ENCODE data around the gene ABLIM3.

The ABLIM3 gene

GRCh38 chr5:149246906-149247305, 105.6 kb downstream of the ABLIM3 start:
- Histone ChIP-seq H4K20me1 (ENCODE audit: low read depth, low read length) (no peaks in the 10 kb centered on the region), H3F3A (ENCODE audit: insufficient read depth) (no peaks in the 10 kb centered on the region), H2AFZ (ENCODE audit: low read depth, low read length, severe bottlenecking) (no peak overlapping the region), H3K27ac (ENCODE audit: low read depth, low read length) (no peak overlapping the region), H3K9ac (ENCODE audit: low read length) (no peak overlapping the region), H3K4me3 (ENCODE audit: insufficient read depth, low read length, poor library complexity, severe bottlenecking) (no peak overlapping the region), H3K36me3 (ENCODE audit: low read length) (no peaks in the 10 kb centered on the region), H3K27me3 (ENCODE audit: low read length) (no peaks in the 10 kb centered on the region), H3K9me2 (replicated peaks; ENCODE audit: insufficient read depth, low read length) (no peaks in the 10 kb centered on the region), H3K79me2 (ENCODE audit: insufficient read depth, low read length) (no peaks in the 10 kb centered on the region), H3K9me3 (ENCODE audit: insufficient read depth, low read length) (no peaks in the 10 kb centered on the region), H3K4me2 (ENCODE audit: low read depth, low read length, poor library complexity, severe bottlenecking) (no peak overlapping the region)
- no peak for TF ChIP-seq EZH2phosphoT487 (conservative IDR thresholded peaks at IDR 0.05; ENCODE audit: low read length)
- no peak for TF ChIP-seq CTCF (IDR thresholded peaks at IDR 0.05; ENCODE audit: insufficient read depth, low read length, poor library complexity, severe bottlenecking)

- H4K20me1 ChIP-seq (ENCODE audit: low read depth, low read length), result no peaks in the 10 kb centered on the region
- no peak overlapping the region for H3K4me2 ChIP-seq (ENCODE audit: low read depth, low read length, poor library complexity, severe bottlenecking)
- H3K9me2 ChIP-seq (replicated peaks; ENCODE audit: insufficient read depth, low read length), result no peaks in the 10 kb centered on the region
- H2AFZ ChIP-seq (ENCODE audit: low read depth, low read length, severe bottlenecking), result no peak overlapping the region
- H3K27me3 ChIP-seq (ENCODE audit: low read length), result no peaks in the 10 kb centered on the region
- H3K36me3 ChIP-seq (ENCODE audit: low read length), result no peaks in the 10 kb centered on the region
- no peak for TF ChIP-seq CTCF (IDR thresholded peaks at IDR 0.05; ENCODE audit: insufficient read depth, low read length, poor library complexity, severe bottlenecking)
- TF ChIP-seq EZH2phosphoT487 (conservative IDR thresholded peaks at IDR 0.05; ENCODE audit: low read length), result no peak
- H3F3A ChIP-seq (ENCODE audit: insufficient read depth), result no peaks in the 10 kb centered on the region
- H3K4me3 ChIP-seq (ENCODE audit: insufficient read depth, low read length, poor library complexity, severe bottlenecking), result no peak overlapping the region
- no peaks in the 10 kb centered on the region for H3K9me3 ChIP-seq (ENCODE audit: insufficient read depth, low read length)
- H3K9ac ChIP-seq (ENCODE audit: low read length), result no peak overlapping the region
- H3K27ac ChIP-seq (ENCODE audit: low read depth, low read length), result no peak overlapping the region
- H3K79me2 ChIP-seq (ENCODE audit: insufficient read depth, low read length), result no peaks in the 10 kb centered on the region
These were observed 106.4 kb downstream of the ABLIM3 start for GRCh38 chr5:149247726-149248125.

GRCh38 chr5:149251546-149251945, 110.3 kb downstream of the ABLIM3 start:
- no peak overlapping the region for H2AFZ ChIP-seq (ENCODE audit: low read depth, low read length, severe bottlenecking)
- H3K9ac ChIP-seq (ENCODE audit: low read length), result no peak overlapping the region
- no peaks in the 10 kb centered on the region for H3K9me2 ChIP-seq (replicated peaks; ENCODE audit: insufficient read depth, low read length)
- H3K27me3 ChIP-seq (ENCODE audit: low read length), result no peaks in the 10 kb centered on the region
- no peak overlapping the region for H3K4me2 ChIP-seq (ENCODE audit: low read depth, low read length, poor library complexity, severe bottlenecking)
- no peaks in the 10 kb centered on the region for H3K36me3 ChIP-seq (ENCODE audit: low read length)
- TF ChIP-seq EZH2phosphoT487 (conservative IDR thresholded peaks at IDR 0.05; ENCODE audit: low read length) (no peak), CTCF (IDR thresholded peaks at IDR 0.05; ENCODE audit: insufficient read depth, low read length, poor library complexity, severe bottlenecking) (no peak)
- H3F3A ChIP-seq (ENCODE audit: insufficient read depth), result no peaks in the 10 kb centered on the region
- H3K27ac ChIP-seq (ENCODE audit: low read depth, low read length), result no peak overlapping the region
- no peak overlapping the region for H3K4me3 ChIP-seq (ENCODE audit: insufficient read depth, low read length, poor library complexity, severe bottlenecking)
- no peaks in the 10 kb centered on the region for H4K20me1 ChIP-seq (ENCODE audit: low read depth, low read length)
- no peaks in the 10 kb centered on the region for H3K79me2 ChIP-seq (ENCODE audit: insufficient read depth, low read length)
- no peaks in the 10 kb centered on the region for H3K9me3 ChIP-seq (ENCODE audit: insufficient read depth, low read length)

All from SU-DHL-6 (cell line).